AG09309 (cell line): ENCODE measurements around the gene SPRED3.
"Not testable (repeated sequence)": the region's sequence is repeated elsewhere in the genome, so short reads cannot be mapped to it uniquely, and the experiment has no call there.

Source experiments
- DNase-seq: peaks from one replicate; pipeline ENCODE4 v3.0.0-alpha.2; 2010; ENCODE audit warnings: low read depth
- H3K4me3 ChIP-seq: 2 replicates; pipeline ENCODE4 v1.5.1; 2011; ENCODE audit warnings: mild to moderate bottlenecking, low read depth, low read length, moderate library complexity; ENCODE audit not compliant: control insufficient read depth
- CTCF ChIP-seq: IDR thresholded peaks from 2 replicates; pipeline ENCODE4 v1.5.1; 2011; ENCODE audit warnings: mild to moderate bottlenecking, low read depth, low read length, inconsistent platforms; ENCODE audit not compliant: insufficient read depth, control insufficient read depth; ENCODE audit errors: missing control alignments

Gene SPRED3

GRCh38 chr19:38362076-38362945 is 26.2 kb upstream of the SPRED3 start:
- no peak for TF ChIP-seq CTCF
- H3K4me3 ChIP-seq, result peak overlapping the region; percentile 70
- no peak for DNase-seq

DNA sequence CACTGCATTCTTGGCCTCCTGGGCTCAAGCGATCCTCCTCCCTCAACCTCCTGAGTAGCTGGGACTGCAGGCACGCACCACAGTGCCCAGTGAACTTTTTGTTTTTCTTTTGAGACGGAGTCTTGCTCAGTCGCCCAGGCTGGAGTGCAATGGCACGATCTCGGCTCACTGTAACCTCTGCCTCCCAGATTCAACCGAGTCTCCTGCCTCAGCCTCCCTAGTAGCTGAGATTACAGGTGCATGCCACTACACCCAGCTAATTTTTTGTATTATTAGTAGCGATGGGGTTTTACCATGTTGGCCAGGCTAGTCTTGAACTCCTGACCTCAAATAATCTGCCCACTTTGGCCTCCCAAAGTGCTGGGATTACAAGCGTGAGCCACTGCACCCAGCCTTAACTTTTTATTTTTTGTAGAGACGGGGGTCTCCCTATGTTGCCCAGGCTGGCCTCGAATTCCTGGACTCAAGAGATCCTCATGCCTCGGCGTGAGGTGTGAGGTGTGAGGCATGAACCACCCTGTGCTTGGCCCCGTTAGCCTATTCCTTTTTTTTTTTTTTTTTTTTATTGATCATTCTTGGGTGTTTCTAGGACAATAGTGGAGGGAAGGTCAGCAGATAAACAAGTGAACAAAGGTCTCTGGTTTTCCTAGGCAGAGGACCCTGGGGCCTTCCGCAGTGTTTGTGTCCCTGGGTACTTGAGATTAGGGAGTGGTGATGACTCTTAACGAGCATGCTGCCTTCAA is 25.4 kb upstream of the SPRED3 start:
- DNase-seq, result not testable (repeated sequence)
- H3K4me3 ChIP-seq, result peak overlapping the region; percentile 70; the same call in 1 of the 2 replicates

DNA sequence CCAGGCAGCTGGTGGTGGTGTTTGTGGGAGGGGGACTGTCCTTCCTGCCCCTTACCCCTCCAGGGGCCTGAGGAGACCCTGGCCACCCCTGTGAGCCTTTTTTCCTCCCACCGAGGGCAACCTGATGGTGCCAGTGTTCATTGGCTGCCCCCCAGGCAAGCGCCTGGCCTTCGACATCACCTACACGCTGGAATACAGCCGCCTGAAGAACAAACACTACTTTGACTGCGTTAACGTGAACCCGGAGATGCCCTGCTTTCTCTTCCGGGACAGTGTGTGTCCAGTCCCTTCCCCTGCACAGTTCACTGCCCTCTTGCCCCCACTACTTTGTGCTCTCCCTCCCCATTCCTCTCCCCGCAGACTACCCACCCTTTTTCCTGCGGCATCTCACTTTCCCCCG is 21.5 kb upstream of the SPRED3 start:
- no peak overlapping the region for H3K4me3 ChIP-seq
- no peak for DNase-seq
- no peak for TF ChIP-seq CTCF

DNA sequence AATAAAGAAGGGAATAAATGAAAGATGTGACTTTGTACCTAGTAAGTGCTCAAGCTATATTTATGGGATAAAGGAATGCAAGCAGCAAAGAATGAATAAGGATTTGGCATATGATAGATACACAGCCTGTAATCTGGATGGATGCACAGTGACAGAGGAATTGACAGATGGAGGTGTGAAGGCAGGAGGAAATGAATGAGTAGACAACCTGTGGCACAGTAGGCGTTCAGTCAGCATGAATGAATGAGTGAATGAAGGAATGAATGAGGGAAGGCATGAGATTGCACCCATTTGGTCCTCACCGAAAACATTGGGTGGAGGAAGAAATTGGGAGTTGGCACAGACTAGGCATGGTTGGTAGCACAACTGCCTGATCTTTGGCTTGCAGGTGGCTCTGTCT is 18.9 kb upstream of the SPRED3 start:
- no peak for TF ChIP-seq CTCF

DNA sequence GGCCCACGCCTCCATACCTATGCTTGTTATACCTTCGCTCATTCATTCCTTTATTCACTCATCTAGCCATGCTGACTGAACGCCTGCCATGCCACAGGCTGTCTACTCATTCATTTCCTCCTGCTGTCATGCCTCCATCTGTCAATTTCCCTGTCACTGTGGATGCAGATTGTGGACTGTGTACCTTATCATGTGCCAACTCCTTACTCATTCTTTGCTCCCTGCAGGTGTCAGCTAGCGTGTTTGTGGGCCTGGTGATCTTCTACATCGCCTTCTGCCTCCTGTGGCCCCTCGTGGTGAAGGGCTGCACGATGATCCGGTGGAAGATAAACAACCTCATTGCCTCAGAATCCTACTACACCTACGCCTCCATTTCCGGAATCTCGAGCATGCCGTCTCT is 18.2 kb upstream of the SPRED3 start:
- TF ChIP-seq CTCF, result no peak
- no peak overlapping the region for H3K4me3 ChIP-seq
- DNase-seq, result no peak

More for the DNA sequence above, 18.9 kb upstream of the SPRED3 start:
- no peak for DNase-seq
- no peak overlapping the region for H3K4me3 ChIP-seq

GRCh38 chr19:38371081-38371480 is 17.4 kb upstream of the SPRED3 start:
- TF ChIP-seq CTCF, result no peak

GRCh38 chr19:38373907-38374331 is 14.6 kb upstream of the SPRED3 start:
- DNase-seq, result no peak
- no peak for TF ChIP-seq CTCF
- peak overlapping the region; percentile 99 for H3K4me3 ChIP-seq

More at GRCh38 chr19:38371081-38371480, 17.4 kb upstream of the SPRED3 start:
- no peak overlapping the region for H3K4me3 ChIP-seq
- DNase-seq, result no peak
